GM18870 (cell line): ENCODE data around the gene AP5B1.

Source experiments
- ATAC-seq: cut with Tn5 transposase; IDR thresholded peaks from one replicate; pipeline ENCODE4 v1.9.1; 2021; ENCODE audit warnings: moderate library complexity; ENCODE audit not compliant: unreplicated experiment

Gene AP5B1

GRCh38 chr11:65786008-65786785, 5.4 kb upstream of the AP5B1 start:
- ATAC-seq: no peak

DNA sequence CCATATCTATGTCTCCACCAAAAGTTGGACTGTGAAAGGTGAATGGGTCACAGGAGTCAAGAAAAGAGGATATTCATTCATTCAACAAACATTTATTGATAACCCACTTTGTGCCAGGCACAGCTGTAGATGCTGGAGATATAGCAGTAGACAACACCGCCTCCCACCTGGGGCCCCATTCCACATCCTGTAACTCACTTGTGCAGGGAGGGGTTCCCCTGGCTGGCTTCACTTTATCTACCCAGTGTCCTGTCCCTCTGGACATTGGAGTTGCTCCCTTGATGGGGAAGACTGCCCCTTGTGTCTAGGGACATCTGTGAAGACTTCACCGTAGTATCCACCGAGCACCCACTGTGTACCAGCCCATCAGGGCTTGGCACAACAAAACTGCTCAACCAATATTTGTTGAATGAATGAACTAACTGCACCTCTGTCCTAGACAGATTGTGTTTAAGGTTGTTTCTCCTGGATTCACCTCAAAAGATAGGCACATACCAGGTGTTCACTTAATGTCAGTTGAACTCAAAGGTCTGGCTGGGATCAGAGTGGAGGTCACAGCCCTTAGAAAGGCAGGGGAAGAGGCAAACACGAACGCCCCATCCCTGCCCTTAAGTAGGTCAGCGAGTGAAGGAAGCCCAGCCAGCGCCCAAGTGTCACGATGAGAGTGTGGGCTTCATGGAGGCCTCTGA, 4.7 kb upstream of the AP5B1 start:
- no peak for ATAC-seq

GRCh38 chr11:65782816-65783228, 2.0 kb upstream of the AP5B1 start:
- no peak for ATAC-seq

DNA sequence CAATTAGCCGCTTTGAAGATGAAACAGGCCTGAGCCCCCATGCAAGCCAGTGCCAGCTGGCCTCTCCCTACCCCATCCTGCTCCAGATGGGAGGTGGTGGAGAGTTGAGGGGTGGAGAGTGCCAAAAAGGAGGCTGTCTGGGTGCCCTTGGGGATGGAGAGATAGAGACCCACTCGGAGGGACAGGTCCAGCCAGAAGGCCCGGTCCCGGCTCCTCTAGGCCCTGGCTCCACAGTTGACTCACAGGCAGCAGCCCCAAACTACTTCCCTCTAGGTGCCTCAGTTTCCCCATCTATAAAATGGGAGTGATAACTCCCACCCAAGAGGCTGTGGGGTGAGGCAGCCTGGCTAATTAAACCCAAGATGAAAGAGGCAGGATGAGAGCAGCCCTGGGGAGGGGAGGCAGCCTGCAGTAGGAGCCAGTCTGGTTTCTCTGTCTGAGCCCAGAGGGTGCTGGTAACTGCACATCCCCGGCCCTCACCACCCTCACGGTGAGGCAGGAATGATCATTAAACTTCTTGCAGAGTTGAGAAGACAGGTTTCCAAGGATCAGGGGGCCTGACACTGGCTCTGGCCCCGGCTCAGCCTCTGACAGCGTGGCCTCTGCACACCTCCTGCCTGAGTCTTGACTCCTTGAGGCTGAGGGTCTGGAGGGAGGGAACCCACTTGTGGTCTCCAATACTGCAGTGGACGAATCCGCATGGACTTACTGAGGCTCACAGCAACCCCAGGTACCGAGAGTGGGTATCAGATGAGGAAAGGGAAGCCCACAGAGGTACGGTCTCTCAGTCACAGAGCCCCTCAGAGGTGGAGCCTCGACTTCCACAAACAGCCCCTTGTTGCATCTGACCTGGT, 1.4 kb upstream of the AP5B1 start:
- ATAC-seq: no peak

GRCh38 chr11:65781152-65781961, 581 bp upstream of the AP5B1 start:
- no peak for ATAC-seq

- peak; percentile 37 for ATAC-seq
Observed at GRCh38 chr11:65779919-65780769, 632 bp downstream of the AP5B1 start.

DNA sequence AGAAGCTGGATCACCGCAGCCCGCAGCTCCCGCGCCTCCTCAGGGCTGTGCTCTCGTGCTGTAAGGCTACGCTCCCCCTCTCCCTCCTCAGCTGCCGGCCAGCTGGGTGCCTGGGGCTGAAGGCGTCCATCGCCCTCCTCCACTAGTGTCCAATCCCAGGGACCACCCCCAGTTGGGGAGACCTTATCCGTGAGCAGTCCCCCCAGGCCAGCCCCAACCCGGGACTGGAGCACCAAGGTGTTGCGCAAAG, 1.2 kb downstream of the AP5B1 start:
- no peak for ATAC-seq

GRCh38 chr11:65778901-65779668, 1.7 kb downstream of the AP5B1 start:
- ATAC-seq: no peak

DNA sequence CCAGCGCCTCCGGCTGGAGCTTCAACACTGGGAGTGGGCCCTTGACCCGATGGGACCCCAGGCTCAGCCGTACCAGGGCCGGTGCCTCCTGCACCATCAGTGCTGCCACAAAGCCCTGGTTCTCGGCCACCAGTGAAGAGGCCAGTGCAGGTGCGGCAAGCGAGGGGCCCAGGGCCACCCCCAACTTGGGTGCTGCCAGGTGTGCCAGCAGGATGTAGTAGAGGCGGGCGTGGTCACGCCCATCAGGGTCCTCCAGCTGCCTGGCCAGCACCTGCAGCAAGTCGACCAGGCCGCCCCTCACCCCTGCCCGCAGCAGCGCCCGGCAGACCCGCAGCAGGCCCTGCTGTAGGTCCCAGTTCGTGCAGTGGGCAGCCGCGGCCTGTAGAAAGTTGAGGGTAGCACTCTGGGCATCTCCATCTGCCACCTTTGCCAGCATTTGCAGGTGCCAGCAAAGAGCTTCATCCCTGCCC, 2.3 kb downstream of the AP5B1 start:
- no peak for ATAC-seq

- ATAC-seq: no peak
Observed at GRCh38 chr11:65777821-65778361, 2.9 kb downstream of the AP5B1 start.

- ATAC-seq: no peak
Observed at GRCh38 chr11:65777241-65777640, 3.5 kb downstream of the AP5B1 start.

GRCh38 chr11:65776710-65777141, 4.0 kb downstream of the AP5B1 start:
- ATAC-seq: no peak

- ATAC-seq: no peak
Observed at GRCh38 chr11:65776196-65776595, 4.6 kb downstream of the AP5B1 start.

- ATAC-seq: no peak
Observed at GRCh38 chr11:65774525-65775306, 6.1 kb downstream of the AP5B1 start.

GRCh38 chr11:65773784-65774411, 6.9 kb downstream of the AP5B1 start:
- no peak for ATAC-seq

GRCh38 chr11:65771589-65772112, 9.1 kb downstream of the AP5B1 start:
- ATAC-seq: no peak

DNA sequence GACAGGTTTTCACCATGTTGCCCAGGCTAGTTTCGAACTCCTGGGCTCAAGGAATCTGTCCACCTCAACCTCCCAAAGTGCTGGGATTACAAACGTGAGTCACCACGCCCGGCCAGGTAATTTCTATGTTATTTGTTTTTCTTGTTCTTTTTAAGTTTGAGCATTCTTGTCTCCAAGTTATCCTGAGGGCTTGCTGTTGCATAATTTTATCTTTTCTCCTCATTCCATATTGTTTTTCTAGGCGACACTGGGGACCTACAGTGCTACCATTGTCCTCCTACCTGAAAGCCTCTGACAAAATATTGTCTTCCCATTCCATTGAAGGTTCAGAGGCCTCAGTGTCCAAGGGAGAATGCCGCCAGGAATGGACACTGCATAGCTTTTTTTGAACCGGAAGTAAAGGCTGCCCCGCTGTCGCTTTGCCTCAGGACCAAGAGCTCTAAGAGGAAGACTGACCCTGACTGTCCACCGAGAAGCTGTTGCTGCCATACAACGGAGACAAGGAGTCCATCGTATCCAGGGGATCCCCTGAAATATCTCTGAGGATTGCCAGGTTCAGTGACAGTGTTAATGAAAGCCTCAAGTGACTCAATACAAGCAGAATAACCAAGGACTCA, 9.7 kb downstream of the AP5B1 start:
- ATAC-seq: no peak
